HepG2 (cell line): ENCODE measurements around the gene ANKRD27. TPM values are rescaled to one million over a fixed set of nuclear protein-coding genes. Genes with fewer than 3 reads are reported as not detected.
A peak's percentile ranks its signal among the peaks of the same experiment; 100 is the strongest.

Experiments
- AHR ChIP-seq: IDR thresholded peaks from 2 replicates; pipeline ENCODE4 v1.6.1; 2018; ENCODE audit warnings: missing genetic modification reagents, missing compliant biosample characterization
- ATF1 ChIP-seq: IDR thresholded peaks from 2 replicates; pipeline ENCODE4 v1.6.1; 2016; ENCODE audit warnings: mild to moderate bottlenecking, control low read depth
- CERS6 ChIP-seq: sonication (generic); formaldehyde crosslinking; IDR thresholded peaks from 2 replicates; pipeline ENCODE4 v1.5.0; 2020; ENCODE audit warnings: missing genetic modification reagents
- CHD4 ChIP-seq: fragments of 200-600 bp; sonication (generic); IDR thresholded peaks from 2 replicates; pipeline ENCODE4 v1.7.0; 2017; ENCODE audit warnings: mild to moderate bottlenecking, low read length, borderline replicate concordance
- FOXK1 ChIP-seq: sonication (generic); formaldehyde crosslinking; IDR thresholded peaks from 2 replicates; pipeline ENCODE4 v1.4.0; 2020; ENCODE audit warnings: low read depth, missing genetic modification reagents, borderline replicate concordance
- GATAD2A ChIP-seq: IDR thresholded peaks from 2 replicates; pipeline ENCODE4 v1.6.1; 2016
- GTF3A ChIP-seq: sonication (generic); formaldehyde crosslinking; conservative IDR thresholded peaks from 2 replicates; pipeline ENCODE4 v1.4.0; 2020; ENCODE audit warnings: mild to moderate bottlenecking, missing genetic modification reagents
- HNF4A ChIP-seq: sonication (generic); formaldehyde crosslinking; IDR thresholded peaks from 2 replicates; pipeline ENCODE4 v1.4.0; 2020; ENCODE audit warnings: missing genetic modification reagents
- HOXA5 ChIP-seq: sonication (generic); formaldehyde crosslinking; IDR thresholded peaks from 2 replicates; pipeline ENCODE4 v1.4.0; 2020; ENCODE audit warnings: missing genetic modification reagents
- NFKB2 ChIP-seq: sonication (generic); formaldehyde crosslinking; IDR thresholded peaks from 2 replicates; pipeline ENCODE4 v1.4.0; 2020; ENCODE audit warnings: missing genetic modification reagents, borderline replicate concordance
- NPAS2 ChIP-seq: sonication (generic); formaldehyde crosslinking; IDR thresholded peaks from 2 replicates; pipeline ENCODE4 v1.8.0; 2022; ENCODE audit warnings: mild to moderate bottlenecking, missing genetic modification reagents, borderline replicate concordance
- PHB2 ChIP-seq: fragments of 450-650 bp; IDR thresholded peaks from 2 replicates; pipeline ENCODE4 v1.6.1; 2018; ENCODE audit not compliant: partially characterized antibody
- POGZ ChIP-seq: sonication (generic); formaldehyde crosslinking; IDR thresholded peaks from 2 replicates; pipeline ENCODE4 v1.4.0; 2020; ENCODE audit warnings: mild to moderate bottlenecking, missing genetic modification reagents
- SP1 ChIP-seq, 2 experiments: fragments of 450-650 bp in 1 of 2; sonication (generic) in 1 of 2; formaldehyde crosslinking in 1 of 2; IDR thresholded peaks; 2 replicates each; pipeline versions ENCODE4 v1.4.0 to v1.6.1; 2016 to 2020; ENCODE audit warnings: missing genetic modification reagents in 1 of 2
- SRSF4 ChIP-seq: fragments of 200-400 bp; formaldehyde crosslinking; IDR thresholded peaks from one replicate; pipeline ENCODE4 v1.6.1; 2018; ENCODE audit warnings: mild to moderate bottlenecking, low read depth, low read length, moderate library complexity; ENCODE audit not compliant: poor library complexity, severe bottlenecking
- TBX2 ChIP-seq: sonication (generic); formaldehyde crosslinking; IDR thresholded peaks from 2 replicates; pipeline ENCODE4 v1.5.0; 2020; ENCODE audit warnings: missing genetic modification reagents, mild to moderate bottlenecking, borderline replicate concordance
- ZBTB38 ChIP-seq: sonication (generic); formaldehyde crosslinking; IDR thresholded peaks from 2 replicates; pipeline ENCODE4 v1.5.1; 2020; ENCODE audit warnings: mild to moderate bottlenecking, missing genetic modification reagents
- ZFP91 ChIP-seq: sonication (generic); formaldehyde crosslinking; IDR thresholded peaks from 2 replicates; pipeline ENCODE4 v1.9.0; 2022; ENCODE audit warnings: missing genetic modification reagents, mild to moderate bottlenecking, borderline replicate concordance
- ZFY ChIP-seq: sonication (generic); formaldehyde crosslinking; IDR thresholded peaks from 2 replicates; pipeline ENCODE4 v1.4.0; 2020; ENCODE audit warnings: missing genetic modification reagents
- ZNF451 ChIP-seq: sonication (generic); formaldehyde crosslinking; IDR thresholded peaks from 2 replicates; pipeline ENCODE4 v1.5.0; 2020; ENCODE audit warnings: mild to moderate bottlenecking, missing genetic modification reagents
- ZNF496 ChIP-seq: sonication (generic); formaldehyde crosslinking; IDR thresholded peaks from 2 replicates; pipeline ENCODE4 v1.8.1; 2023; ENCODE audit warnings: mild to moderate bottlenecking, moderate library complexity, missing genetic modification reagents; ENCODE audit not compliant: insufficient replicate concordance
- ZNF619 ChIP-seq: sonication (generic); formaldehyde crosslinking; IDR thresholded peaks from 2 replicates; pipeline ENCODE4 v1.4.0; 2020; ENCODE audit warnings: mild to moderate bottlenecking, missing genetic modification reagents
- polyA plus RNA-seq, 8 experiments: library from polyadenylated mRNA; depleted of rRNA in 3 of 8; stranded (reverse) in 7 of 8; unstranded in 1 of 8; fragments of >200 nt; fragmentation: Illumina TruSeq in 4 of 8; extraction: Trizol in 4 of 8; gene quantifications; 2 replicates each; pipeline versions ENCODE4 v1.2.1 to v1.2.3, GENCODE V29; 2011 to 2016; ENCODE audit warnings: low read depth in 4 of 8, missing spikeins in 1 of 8, mixed read lengths in 1 of 8; ENCODE audit not compliant: insufficient read depth in 1 of 8
- total RNA-seq, 5 experiments: library from RNA; depleted of rRNA; stranded (reverse); fragments of >200 nt; fragmentation: Illumina TruSeq; extraction: Trizol; gene quantifications; 2 replicates each; pipeline ENCODE4 v1.2.3, GENCODE V29; 2016; ENCODE audit warnings: low read depth in 1 of 5
- TF ChIP-seq, protein P1 (sequence below): sonication (generic); formaldehyde crosslinking; IDR thresholded peaks from 2 replicates; pipeline ENCODE4 v1.8.0; 2022; ENCODE audit warnings: mild to moderate bottlenecking, missing genetic modification reagents, moderate library complexity

The ANKRD27 gene
- total and polyA plus RNA-seq, 2 of the 13 experiments (the other 11 are each of a cell fraction or from before 2014, with no cell fraction given): 22.2 to 23.7 TPM

GRCh38 chr19:32580901-32581704 is 93.9 kb downstream of the ANKRD27 start, which contains the start of gene PDCD5 (continued):
- TF ChIP-seq ZFP91 (peak; percentile 56; the same call in 1 of the 2 replicates), AHR (CRISPR knock-in tag) (no peak), ZNF619 (no peak), NFKB2 (CRISPR knock-in tag) (no peak; the same call in 1 of the 2 replicates), ZNF451 (no peak), ZNF496 (no peak), FOXK1 (peak; percentile 10; the same call in 1 of the 2 replicates), NPAS2 (CRISPR knock-in tag) (no peak), SP1 (IDR thresholded peaks at IDR 0.05) (no peak), SP1 (CRISPR knock-in tag; IDR thresholded peaks at IDR 0.05) (peak; percentile 85), PHB2 (no peak), CERS6 (CRISPR knock-in tag) (no peak), GTF3A (no peak), ZFY (peak; percentile 94), HOXA5 (CRISPR knock-in tag) (no peak), POGZ (CRISPR knock-in tag) (peak; percentile 44; the same call in 1 of the 2 replicates), SRSF4 (no peak), ATF1 (no peak), TBX2 (CRISPR knock-in tag) (peak; percentile 76), GATAD2A (CRISPR knock-in tag) (peak; percentile 45; the same call in 1 of the 2 replicates), HNF4A (CRISPR knock-in tag) (no peak), CHD4 (no peak), ZBTB38 (CRISPR knock-in tag) (no peak)
- TF ChIP-seq, protein P1, sequence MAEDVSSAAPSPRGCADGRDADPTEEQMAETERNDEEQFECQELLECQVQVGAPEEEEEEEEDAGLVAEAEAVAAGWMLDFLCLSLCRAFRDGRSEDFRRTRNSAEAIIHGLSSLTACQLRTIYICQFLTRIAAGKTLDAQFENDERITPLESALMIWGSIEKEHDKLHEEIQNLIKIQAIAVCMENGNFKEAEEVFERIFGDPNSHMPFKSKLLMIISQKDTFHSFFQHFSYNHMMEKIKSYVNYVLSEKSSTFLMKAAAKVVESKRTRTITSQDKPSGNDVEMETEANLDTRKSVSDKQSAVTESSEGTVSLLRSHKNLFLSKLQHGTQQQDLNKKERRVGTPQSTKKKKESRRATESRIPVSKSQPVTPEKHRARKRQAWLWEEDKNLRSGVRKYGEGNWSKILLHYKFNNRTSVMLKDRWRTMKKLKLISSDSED (CRISPR knock-in tag): no peak
